ENCODE data around the gene ZNF664. TPM values are rescaled to one million over a fixed set of nuclear protein-coding genes. Genes with fewer than 3 reads are reported as not detected.
A peak's percentile ranks its signal among the peaks of the same experiment; 100 is the strongest.

Gene ZNF664
- polyA plus RNA-seq, 1 experiment = 66.6 TPM

- no peak for TF ChIP-seq CTCF (IDR thresholded peaks at IDR 0.05; ENCODE audit: low read depth, low read length)
- no peaks in the 10 kb centered on the region for H3K27me3 ChIP-seq (ENCODE audit: control insufficient read depth, insufficient read depth, low read length)
- H3K27ac ChIP-seq (ENCODE audit: low read depth, low read length) = peak overlapping the region; percentile 57
- ChIA-PET CTCF (interaction anchor here (1.8 to 2.1 kb wide), 3 partner anchors 13 to 47 kb away, joined by 4 to 6 read pairs (median 4); no protein-coding TSS in a partner anchor), POLR2A (interaction anchor here (0.5 to 1.5 kb wide), 2 partner anchors 10 to 20 kb away, joined by 6 to 11 read pairs; no protein-coding TSS in a partner anchor)
- H3K9me3 ChIP-seq (ENCODE audit: control insufficient read depth, insufficient read depth, low read length) = peaks cover 8% of the 10 kb centered on the region; the same call in 1 of the 2 replicates
- H3K4me3 ChIP-seq (ENCODE audit: low read depth, low read length) = no peak overlapping the region
- DNase-seq (ENCODE audit: low read depth, low spot score) = no peak
Observed at GRCh38 chr12:123952037-123952436, 21.0 kb upstream of the ZNF664 start.

GRCh38 chr12:123954647-123955350, 18.2 kb upstream of the ZNF664 start:
- Histone ChIP-seq H3K4me3 (ENCODE audit: low read depth, low read length) (no peak overlapping the region), H3K27me3 (ENCODE audit: control insufficient read depth, insufficient read depth, low read length) (no peaks in the 10 kb centered on the region), H3K9me3 (ENCODE audit: control insufficient read depth, insufficient read depth, low read length) (peaks cover 8% of the 10 kb centered on the region; the same call in 1 of the 2 replicates), H3K27ac (ENCODE audit: low read depth, low read length) (no peak overlapping the region)
- no peak for DNase-seq (ENCODE audit: low read depth, low spot score)
- TF ChIP-seq CTCF (IDR thresholded peaks at IDR 0.05; ENCODE audit: low read depth, low read length) = no peak
- POLR2A ChIA-PET = no interaction called here
- CTCF ChIA-PET = interaction anchor here (1.2 kb wide), 1 partner anchor 11 kb away, joined by 4 read pairs; no protein-coding TSS in a partner anchor

- ChIA-PET POLR2A (no interaction called here), CTCF (interaction anchor here (1.5 kb wide), 1 partner anchor 28 kb away, joined by 6 read pairs; no protein-coding TSS in a partner anchor)
Observed at GRCh38 chr12:123956249-123956648, 16.8 kb upstream of the ZNF664 start.

GRCh38 chr12:123957196-123957595, 15.8 kb upstream of the ZNF664 start:
- no peak for DNase-seq (ENCODE audit: low read depth, low spot score)
- no peak overlapping the region for H3K4me3 ChIP-seq (ENCODE audit: low read depth, low read length)
- CTCF ChIA-PET = no interaction called here
- H3K9me3 ChIP-seq (ENCODE audit: control insufficient read depth, insufficient read depth, low read length) = peaks cover 3% of the 10 kb centered on the region; the same call in 1 of the 2 replicates
- POLR2A ChIA-PET = no interaction called here
- H3K27ac ChIP-seq (ENCODE audit: low read depth, low read length) = no peak overlapping the region
- no peaks in the 10 kb centered on the region for H3K27me3 ChIP-seq (ENCODE audit: control insufficient read depth, insufficient read depth, low read length)
- no peak for TF ChIP-seq CTCF (IDR thresholded peaks at IDR 0.05; ENCODE audit: low read depth, low read length)

More at GRCh38 chr12:123956249-123956648, 16.8 kb upstream of the ZNF664 start:
- Histone ChIP-seq H3K27ac (ENCODE audit: low read depth, low read length) (no peak overlapping the region), H3K9me3 (ENCODE audit: control insufficient read depth, insufficient read depth, low read length) (peaks cover 3% of the 10 kb centered on the region; the same call in 1 of the 2 replicates), H3K27me3 (ENCODE audit: control insufficient read depth, insufficient read depth, low read length) (no peaks in the 10 kb centered on the region), H3K4me3 (ENCODE audit: low read depth, low read length) (no peak overlapping the region)
- TF ChIP-seq CTCF (IDR thresholded peaks at IDR 0.05; ENCODE audit: low read depth, low read length) = no peak
- DNase-seq (ENCODE audit: low read depth, low spot score) = no peak

GRCh38 chr12:123958462-123958861, 14.6 kb upstream of the ZNF664 start:
- Histone ChIP-seq H3K4me3 (ENCODE audit: low read depth, low read length) (no peak overlapping the region), H3K9me3 (ENCODE audit: control insufficient read depth, insufficient read depth, low read length) (peaks cover 3% of the 10 kb centered on the region; the same call in 1 of the 2 replicates), H3K27ac (ENCODE audit: low read depth, low read length) (no peak overlapping the region), H3K27me3 (ENCODE audit: control insufficient read depth, insufficient read depth, low read length) (no peaks in the 10 kb centered on the region)
- ChIA-PET CTCF (no interaction called here), POLR2A (no interaction called here)
- TF ChIP-seq CTCF (IDR thresholded peaks at IDR 0.05; ENCODE audit: low read depth, low read length) = no peak
- no peak for DNase-seq (ENCODE audit: low read depth, low spot score)

Measured in AG04450 (cell line).